Liver (tissue), 9 donors: Measurements from ENCODE around the gene SLFN12L. TPM values are rescaled to one million over a fixed set of nuclear protein-coding genes. Genes with fewer than 3 reads are reported as not detected.

Source experiments
- DNase-seq: peaks from one replicate; pipeline ENCODE4 v3.0.0-alpha.2; 2017; ENCODE audit warnings: low spot score
- H3K27ac ChIP-seq, 2 donors: one replicate each; pipeline ENCODE4 v1.7.0; 2013; ENCODE audit warnings: inconsistent platforms in 2 of 2, low read length in 2 of 2, control low read depth in 1 of 2, low read depth in 1 of 2, mild to moderate bottlenecking in 1 of 2
- H3K27me3 ChIP-seq, 4 donors: one replicate each; pipeline versions ENCODE4 v1.6.1 to v1.7.0; 2013; ENCODE audit warnings: low read length in 3 of 4, inconsistent platforms in 1 of 4, mild to moderate bottlenecking in 1 of 4, moderate library complexity in 1 of 4; ENCODE audit not compliant: control insufficient read depth in 4 of 4, insufficient read depth in 4 of 4
- H3K36me3 ChIP-seq, 4 donors: one replicate each; pipeline versions ENCODE4 v1.6.1 to v1.7.0; 2013; ENCODE audit warnings: low read length in 3 of 4, mild to moderate bottlenecking in 3 of 4, low read depth in 1 of 4, moderate library complexity in 1 of 4; ENCODE audit not compliant: control insufficient read depth in 4 of 4, insufficient read depth in 3 of 4
- H3K4me1 ChIP-seq, 4 donors: one replicate each; pipeline versions ENCODE4 v1.6.1 to v1.7.0; 2013; ENCODE audit warnings: low read length in 3 of 4, mild to moderate bottlenecking in 3 of 4, moderate library complexity in 1 of 4; ENCODE audit not compliant: control insufficient read depth in 4 of 4, insufficient read depth in 4 of 4
- H3K4me3 ChIP-seq, 3 donors: one replicate each; pipeline versions ENCODE4 v1.6.1 to v1.7.0; 2013; ENCODE audit warnings: low read length in 3 of 3, control low read depth in 1 of 3, low read depth in 1 of 3, mild to moderate bottlenecking in 1 of 3
- H3K9ac ChIP-seq, 2 donors: one replicate each; pipeline ENCODE4 v1.7.0; 2013; ENCODE audit warnings: low read length in 2 of 2, mild to moderate bottlenecking in 2 of 2, moderate library complexity in 2 of 2, control low read depth in 1 of 2, low read depth in 1 of 2
- H3K9me3 ChIP-seq, 4 donors: one replicate each; pipeline versions ENCODE4 v1.6.1 to v1.7.0; 2013; ENCODE audit warnings: low read length in 3 of 4; ENCODE audit not compliant: control insufficient read depth in 4 of 4
- EGR1 ChIP-seq, 2 donors: IDR thresholded peaks; 2 replicates each; pipeline ENCODE4 v1.6.1; 2016 to 2018; ENCODE audit warnings: antibody characterized with exemption in 2 of 2, low read depth in 2 of 2
- FOXA1 ChIP-seq: IDR thresholded peaks from 2 replicates; pipeline ENCODE4 v1.6.1; 2016; ENCODE audit warnings: antibody characterized with exemption
- FOXA2 ChIP-seq: IDR thresholded peaks from 2 replicates; pipeline ENCODE4 v1.6.1; 2016; ENCODE audit warnings: antibody characterized with exemption
- GABPA ChIP-seq, 2 donors: IDR thresholded peaks in 1 of 2; conservative IDR thresholded peaks in 1 of 2; 2 replicates each; pipeline ENCODE4 v1.6.1; 2016; ENCODE audit warnings: antibody characterized with exemption in 2 of 2, mild to moderate bottlenecking in 1 of 2, moderate library complexity in 1 of 2
- HNF4A ChIP-seq, 2 donors: conservative IDR thresholded peaks; 2 replicates each; pipeline ENCODE4 v1.6.1; 2016; ENCODE audit warnings: antibody characterized with exemption in 2 of 2, mild to moderate bottlenecking in 2 of 2
- HNF4G ChIP-seq: IDR thresholded peaks from 2 replicates; pipeline ENCODE4 v1.6.1; 2016; ENCODE audit warnings: antibody characterized with exemption
- JUND ChIP-seq, 2 donors: IDR thresholded peaks; 2 replicates each; pipeline ENCODE4 v1.6.1; 2016; ENCODE audit warnings: antibody characterized with exemption in 2 of 2
- NR2F2 ChIP-seq: IDR thresholded peaks from 2 replicates; pipeline ENCODE4 v1.6.1; 2016; ENCODE audit warnings: antibody characterized with exemption
- SP1 ChIP-seq: IDR thresholded peaks from 2 replicates; pipeline ENCODE4 v1.6.1; 2018; ENCODE audit warnings: antibody characterized with exemption, mild to moderate bottlenecking
- TAF1 ChIP-seq: conservative IDR thresholded peaks from 2 replicates; pipeline ENCODE4 v1.6.1; 2016; ENCODE audit warnings: antibody characterized with exemption, mild to moderate bottlenecking
- YY1 ChIP-seq: IDR thresholded peaks from 2 replicates; pipeline ENCODE4 v1.6.1; 2016; ENCODE audit warnings: antibody characterized with exemption, mild to moderate bottlenecking
- WGBS: extraction: QIAGEN DNeasy Blood & Tissue Kit; methylation state at CpG from one replicate; pipeline ENCODE4 v1.1.7; 2013; 5-methylcytosine and 5-hydroxymethylcytosine counted together
- polyA plus RNA-seq, 2 donors: library from polyadenylated mRNA; stranded (reverse) in 1 of 2; unstranded in 1 of 2; fragments of 200-250 nt in 1 of 2; fragments of >200 nt in 1 of 2; fragmentation: Nextera tagmentation in 1 of 2; extraction: Ambion mirVana in 1 of 2; gene quantifications; one replicate each; pipeline versions ENCODE4 v1.2.1 to v1.2.3, GENCODE V29; 2013 to 2015
- total RNA-seq, 2 donors: library from RNA; depleted of rRNA; stranded (reverse); fragments of >200 nt; gene quantifications; one replicate each; pipeline ENCODE4 v1.2.3, GENCODE V29; 2014
- TF ChIP-seq, protein P1 (sequence below): IDR thresholded peaks from 2 replicates; pipeline ENCODE4 v1.6.1; 2016; ENCODE audit warnings: antibody characterized with exemption
- TF ChIP-seq, protein P2 (sequence below): fragments of 150-350 bp; IDR thresholded peaks from 2 replicates; pipeline ENCODE4 v1.5.1; 2017; ENCODE audit warnings: improper control_type of control experiment, low read depth, low read length; ENCODE audit not compliant: missing input control
- TF ChIP-seq, protein P3 (sequence below): IDR thresholded peaks from 2 replicates; pipeline ENCODE4 v1.6.1; 2016; ENCODE audit warnings: antibody characterized with exemption, mild to moderate bottlenecking
- TF ChIP-seq, protein P4 (sequence below): IDR thresholded peaks from 2 replicates; pipeline ENCODE4 v1.6.1; 2016; ENCODE audit warnings: antibody characterized with exemption
- donor health status: healthy.
- donor health status: healthy.
- donor health status: healthy.
- donor health status: healthy.
- donor health status: healthy.

The SLFN12L gene
- total and polyA plus RNA-seq, 4 donors = 0.09 to 2.2 (median 0.27) TPM

DNA sequence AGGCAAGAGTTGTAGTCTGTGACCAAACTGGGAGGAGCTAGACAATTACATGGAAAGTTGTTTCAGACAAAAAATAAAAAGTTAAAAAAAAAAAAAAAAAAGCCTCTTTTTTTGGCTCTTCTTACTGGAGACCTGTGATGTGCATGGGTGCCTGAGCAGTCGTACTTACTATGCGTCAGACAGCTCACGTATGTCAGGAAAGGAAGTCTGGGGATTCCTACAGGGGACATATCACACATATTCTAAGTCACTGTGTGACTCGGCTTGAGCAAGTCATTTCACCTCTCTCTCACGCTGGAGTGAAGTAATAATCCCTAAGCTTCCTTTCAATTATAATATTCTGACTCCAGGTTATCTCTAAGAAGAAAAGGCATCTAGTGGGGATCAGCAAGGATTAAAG is 17.2 kb upstream of the SLFN12L start:
- Histone ChIP-seq H3K27ac (no peak overlapping the region), H3K9ac (no peak overlapping the region), H3K4me1 (no peaks in the 10 kb centered on the region), H3K36me3 (no peaks in the 10 kb centered on the region), H3K27me3 (peaks cover 0 to 2% (median 0%) of the 10 kb centered on the region in 4 donors), H3K4me3 (no peak overlapping the region), H3K9me3 (no peaks in the 10 kb centered on the region)
- DNase-seq = no peak
- TF ChIP-seq SP1 (no peak), NR2F2 (no peak), EGR1 (IDR thresholded peaks at IDR 0.05; ENCODE audit: low read depth in 2 of 2) (no peak)
- 70% methylated on average over 5 of the region's 5 CpGs for WGBS

DNA sequence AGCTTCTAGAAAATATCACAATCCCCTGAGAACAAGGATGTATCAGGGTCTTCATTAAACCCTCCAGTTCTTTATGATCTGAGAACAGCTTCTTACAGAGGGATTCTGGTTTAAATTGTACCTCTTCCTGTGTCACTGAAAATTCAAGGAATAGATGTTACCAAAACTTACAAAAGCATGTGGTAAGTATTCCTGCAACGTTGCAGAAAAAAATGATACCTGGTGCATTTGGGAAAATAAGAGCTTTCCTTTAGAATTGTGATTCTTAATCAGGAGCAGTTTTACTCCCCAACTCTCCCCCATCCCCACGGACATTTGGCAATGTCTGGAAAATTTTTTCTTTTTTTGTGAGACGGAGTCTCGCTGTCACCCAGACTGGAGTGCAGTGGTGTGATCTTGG is 15.8 kb upstream of the SLFN12L start:
- Histone ChIP-seq H3K27me3 (peaks cover 0 to 1% (median 0%) of the 10 kb centered on the region in 4 donors), H3K4me3 (no peak overlapping the region), H3K4me1 (no peaks in the 10 kb centered on the region), H3K9me3 (no peaks in the 10 kb centered on the region), H3K27ac (no peak overlapping the region), H3K36me3 (no peaks in the 10 kb centered on the region), H3K9ac (no peak overlapping the region)
- WGBS = 80% methylated on average over 4 of the region's 4 CpGs
- no peak for TF ChIP-seq FOXA2
- TF ChIP-seq, protein P1, sequence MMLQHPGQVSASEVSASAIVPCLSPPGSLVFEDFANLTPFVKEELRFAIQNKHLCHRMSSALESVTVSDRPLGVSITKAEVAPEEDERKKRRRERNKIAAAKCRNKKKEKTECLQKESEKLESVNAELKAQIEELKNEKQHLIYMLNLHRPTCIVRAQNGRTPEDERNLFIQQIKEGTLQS = no peak
- no peak for TF ChIP-seq HNF4G
- TF ChIP-seq, protein P2, sequence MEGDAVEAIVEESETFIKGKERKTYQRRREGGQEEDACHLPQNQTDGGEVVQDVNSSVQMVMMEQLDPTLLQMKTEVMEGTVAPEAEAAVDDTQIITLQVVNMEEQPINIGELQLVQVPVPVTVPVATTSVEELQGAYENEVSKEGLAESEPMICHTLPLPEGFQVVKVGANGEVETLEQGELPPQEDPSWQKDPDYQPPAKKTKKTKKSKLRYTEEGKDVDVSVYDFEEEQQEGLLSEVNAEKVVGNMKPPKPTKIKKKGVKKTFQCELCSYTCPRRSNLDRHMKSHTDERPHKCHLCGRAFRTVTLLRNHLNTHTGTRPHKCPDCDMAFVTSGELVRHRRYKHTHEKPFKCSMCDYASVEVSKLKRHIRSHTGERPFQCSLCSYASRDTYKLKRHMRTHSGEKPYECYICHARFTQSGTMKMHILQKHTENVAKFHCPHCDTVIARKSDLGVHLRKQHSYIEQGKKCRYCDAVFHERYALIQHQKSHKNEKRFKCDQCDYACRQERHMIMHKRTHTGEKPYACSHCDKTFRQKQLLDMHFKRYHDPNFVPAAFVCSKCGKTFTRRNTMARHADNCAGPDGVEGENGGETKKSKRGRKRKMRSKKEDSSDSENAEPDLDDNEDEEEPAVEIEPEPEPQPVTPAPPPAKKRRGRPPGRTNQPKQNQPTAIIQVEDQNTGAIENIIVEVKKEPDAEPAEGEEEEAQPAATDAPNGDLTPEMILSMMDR = no peak
- TF ChIP-seq SP1 = no peak
- TF ChIP-seq TAF1 = no peak
- no peak for TF ChIP-seq GABPA (IDR thresholded peaks at IDR 0.05 in 1 of 2, conservative IDR thresholded peaks at IDR 0.05 in 1 of 2)
- TF ChIP-seq FOXA1 = no peak
- TF ChIP-seq JUND (IDR thresholded peaks at IDR 0.05) = no peak
- TF ChIP-seq HNF4A (conservative IDR thresholded peaks at IDR 0.05) = no peak
- TF ChIP-seq NR2F2 = no peak
- no peak for TF ChIP-seq EGR1 (IDR thresholded peaks at IDR 0.05; ENCODE audit: low read depth in 2 of 2)
- TF ChIP-seq, protein P3, sequence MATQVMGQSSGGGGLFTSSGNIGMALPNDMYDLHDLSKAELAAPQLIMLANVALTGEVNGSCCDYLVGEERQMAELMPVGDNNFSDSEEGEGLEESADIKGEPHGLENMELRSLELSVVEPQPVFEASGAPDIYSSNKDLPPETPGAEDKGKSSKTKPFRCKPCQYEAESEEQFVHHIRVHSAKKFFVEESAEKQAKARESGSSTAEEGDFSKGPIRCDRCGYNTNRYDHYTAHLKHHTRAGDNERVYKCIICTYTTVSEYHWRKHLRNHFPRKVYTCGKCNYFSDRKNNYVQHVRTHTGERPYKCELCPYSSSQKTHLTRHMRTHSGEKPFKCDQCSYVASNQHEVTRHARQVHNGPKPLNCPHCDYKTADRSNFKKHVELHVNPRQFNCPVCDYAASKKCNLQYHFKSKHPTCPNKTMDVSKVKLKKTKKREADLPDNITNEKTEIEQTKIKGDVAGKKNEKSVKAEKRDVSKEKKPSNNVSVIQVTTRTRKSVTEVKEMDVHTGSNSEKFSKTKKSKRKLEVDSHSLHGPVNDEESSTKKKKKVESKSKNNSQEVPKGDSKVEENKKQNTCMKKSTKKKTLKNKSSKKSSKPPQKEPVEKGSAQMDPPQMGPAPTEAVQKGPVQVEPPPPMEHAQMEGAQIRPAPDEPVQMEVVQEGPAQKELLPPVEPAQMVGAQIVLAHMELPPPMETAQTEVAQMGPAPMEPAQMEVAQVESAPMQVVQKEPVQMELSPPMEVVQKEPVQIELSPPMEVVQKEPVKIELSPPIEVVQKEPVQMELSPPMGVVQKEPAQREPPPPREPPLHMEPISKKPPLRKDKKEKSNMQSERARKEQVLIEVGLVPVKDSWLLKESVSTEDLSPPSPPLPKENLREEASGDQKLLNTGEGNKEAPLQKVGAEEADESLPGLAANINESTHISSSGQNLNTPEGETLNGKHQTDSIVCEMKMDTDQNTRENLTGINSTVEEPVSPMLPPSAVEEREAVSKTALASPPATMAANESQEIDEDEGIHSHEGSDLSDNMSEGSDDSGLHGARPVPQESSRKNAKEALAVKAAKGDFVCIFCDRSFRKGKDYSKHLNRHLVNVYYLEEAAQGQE = no peak
- no peak for TF ChIP-seq YY1
- DNase-seq = no peak

DNA sequence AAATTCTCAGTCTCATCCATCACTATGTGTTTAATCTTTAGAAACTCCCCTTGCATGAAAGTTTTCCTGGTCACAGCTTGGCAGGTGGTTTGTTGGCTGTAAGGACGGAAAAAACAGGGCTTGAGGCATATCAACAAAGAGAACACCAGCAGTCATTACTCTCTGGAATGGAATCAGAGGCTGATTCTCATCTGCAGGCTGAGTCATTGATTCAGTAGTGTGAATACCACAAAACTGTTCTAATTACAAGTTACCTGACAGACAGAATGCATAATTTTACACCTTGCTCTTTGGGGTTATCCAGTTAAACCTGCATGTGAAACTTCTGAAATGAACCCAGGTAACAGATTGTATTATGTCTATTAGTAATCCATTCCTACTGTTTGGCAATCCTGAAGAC is 11.5 kb upstream of the SLFN12L start:
- TF ChIP-seq, protein P4, sequence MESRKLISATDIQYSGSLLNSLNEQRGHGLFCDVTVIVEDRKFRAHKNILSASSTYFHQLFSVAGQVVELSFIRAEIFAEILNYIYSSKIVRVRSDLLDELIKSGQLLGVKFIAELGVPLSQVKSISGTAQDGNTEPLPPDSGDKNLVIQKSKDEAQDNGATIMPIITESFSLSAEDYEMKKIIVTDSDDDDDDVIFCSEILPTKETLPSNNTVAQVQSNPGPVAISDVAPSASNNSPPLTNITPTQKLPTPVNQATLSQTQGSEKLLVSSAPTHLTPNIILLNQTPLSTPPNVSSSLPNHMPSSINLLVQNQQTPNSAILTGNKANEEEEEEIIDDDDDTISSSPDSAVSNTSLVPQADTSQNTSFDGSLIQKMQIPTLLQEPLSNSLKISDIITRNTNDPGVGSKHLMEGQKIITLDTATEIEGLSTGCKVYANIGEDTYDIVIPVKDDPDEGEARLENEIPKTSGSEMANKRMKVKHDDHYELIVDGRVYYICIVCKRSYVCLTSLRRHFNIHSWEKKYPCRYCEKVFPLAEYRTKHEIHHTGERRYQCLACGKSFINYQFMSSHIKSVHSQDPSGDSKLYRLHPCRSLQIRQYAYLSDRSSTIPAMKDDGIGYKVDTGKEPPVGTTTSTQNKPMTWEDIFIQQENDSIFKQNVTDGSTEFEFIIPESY = no peak
- Histone ChIP-seq H3K9me3 (no peaks in the 10 kb centered on the region), H3K27ac (no peak overlapping the region), H3K4me3 (no peak overlapping the region), H3K36me3 (no peaks in the 10 kb centered on the region), H3K4me1 (no peaks in the 10 kb centered on the region), H3K9ac (no peak overlapping the region), H3K27me3 (no peaks in the 10 kb centered on the region)
- 56% methylated on average over 1 of the region's 1 CpG for WGBS
- no peak for DNase-seq
